Heart right ventricle (tissue), 16 donors: ENCODE measurements around the gene ST3GAL2. TPM values are rescaled to one million over a fixed set of nuclear protein-coding genes. Genes with fewer than 3 reads are reported as not detected.
A peak's percentile ranks its signal among the peaks of the same experiment; 100 is the strongest.
"Not testable (repeated sequence)": the region's sequence is repeated elsewhere in the genome, so short reads cannot be mapped to it uniquely, and the experiment has no call there.

Experiments used
- ATAC-seq, 8 donors: fragments of 200-7000 bp; cut with Tn5 transposase; one replicate each; pipeline ENCODE4 v1.9.1; 2020; ENCODE audit warnings: mild to moderate bottlenecking in 8 of 8, moderate library complexity in 8 of 8, moderate number of reproducible peaks in 1 of 8
- DNase-seq, 2 donors: peaks; one replicate each; pipeline ENCODE4 v3.0.0-alpha.2; 2020
- H3K27ac ChIP-seq, 10 donors: fragments of 200-600 bp; sonication (generic) in 2 of 10; one replicate each; pipeline versions ENCODE4 v1.5.0 to v1.8.0; 2020 to 2022; ENCODE audit warnings: mild to moderate bottlenecking in 3 of 10
- H3K27me3 ChIP-seq, 7 donors: fragments of 200-600 bp; one replicate each; pipeline ENCODE4 v1.8.0; 2021 to 2022; ENCODE audit warnings: mild to moderate bottlenecking in 2 of 7
- H3K36me3 ChIP-seq, 9 donors: fragments of 200-600 bp; sonication (generic) in 1 of 9; one replicate each; pipeline versions ENCODE4 v1.5.0 to v1.8.0; 2020 to 2022; ENCODE audit warnings: mild to moderate bottlenecking in 2 of 9
- H3K4me1 ChIP-seq, 9 donors: fragments of 200-600 bp; sonication (generic) in 1 of 9; one replicate each; pipeline versions ENCODE4 v1.5.0 to v1.8.0; 2020 to 2022; ENCODE audit warnings: mild to moderate bottlenecking in 4 of 9
- H3K4me3 ChIP-seq, 10 donors: fragments of 200-600 bp; sonication (generic) in 2 of 10; one replicate each; pipeline versions ENCODE4 v1.5.0 to v1.8.0; 2020 to 2022; ENCODE audit warnings: mild to moderate bottlenecking in 7 of 10, moderate library complexity in 2 of 10
- H3K9me3 ChIP-seq, 11 donors: fragments of 200-600 bp in 10 of 11; sonication (generic) in 2 of 11; one replicate each; pipeline versions ENCODE4 v1.5.0 to v1.8.0; 2013 to 2022; ENCODE audit warnings: mild to moderate bottlenecking in 2 of 11, control low read depth in 1 of 11, moderate library complexity in 1 of 11
- CTCF ChIP-seq, 9 donors: fragments of 200-600 bp; sonication (generic) in 2 of 9; IDR thresholded peaks; one replicate each; pipeline versions ENCODE4 v1.5.0 to v1.8.0; 2021 to 2022; ENCODE audit warnings: antibody characterized with exemption in 9 of 9, mild to moderate bottlenecking in 5 of 9, moderate library complexity in 1 of 9
- WGBS, 2 donors: extraction: QIAGEN DNeasy Blood & Tissue Kit; methylation state at CpG; one replicate each; pipeline ENCODE4 v1.1.7; 2013; ENCODE audit warnings: inconsistent platforms in 1 of 2; 5-methylcytosine and 5-hydroxymethylcytosine counted together
- intact Hi-C, 10 donors: fragments of 100-400 bp; cut with DNase I; formaldehyde crosslinking; loops; one replicate each; pipeline versions ENCODE4 v1.11.1 to v1.14.2; 2022
- polyA plus RNA-seq, 2 donors: library from polyadenylated mRNA; stranded (reverse); fragments of 200-250 nt; gene quantifications; one replicate each; pipeline ENCODE4 v1.2.3, GENCODE V29; 2013
- total RNA-seq, 10 donors: library from RNA; stranded (reverse); fragmentation: NEBNext Ultra II Directional in 3 of 10; extraction: Animal tissue kit (Norgen Biotek cat#: 25700) in 3 of 10; gene quantifications; one replicate each; pipeline versions ENCODE4 v1.2.1 to v1.2.4, GENCODE V29; 2021 to 2023
- donor health status: Arrhythmogenic right ventricular cardiomyopathy.
- donor health status: ischemic (EF 13 %, LVEDD 7.1; RV severe dilation, severe dysfunction).
- donor health status: healthy with polysubstance abuse.
- donor health status: DM: no; HTN: yes; CAD: no.
- donor health status: DM: no; HTN: no; CAD: no.
- donor health status: ischemic (EF 25% LVEDD 6.9; RV normal size, moderate dysfunction).
- donor health status: ischemic (EF 25% LVEDD 5.7; RV mildly dilated, moderate dysfunction).
- donor health status: healthy.
- donor health status: DM: yes; HTN: yes; CAD: no.
- donor health status: Ischemic cardiomyopathy.
- donor health status: ischemic (EF 35%, LVEDD 5.7; RV mildly dilated, moderate dysfunction).
- donor health status: nonischemic (EF 11% LVEDD 7.7; RV severe dilation, severe dysfunction).
- donor health status: DM: yes; HTN: yes; CAD: no.
- donor health status: PGD.
- donor health status: ischemic (EF 29% LVEDD 5.4; RV normal size, mild dysfunction).
- donor health status: nonischemic (EF 23%, LVEDD 6.1; RV moderate dilation, normal function).

ST3GAL2 gene
- total and polyA plus RNA-seq, 12 donors: 8.0 to 37.1 (median 19.0) TPM

- Histone ChIP-seq H3K36me3 (peaks cover 0 to 20% (median 0%) of the 10 kb centered on the region in 9 donors), H3K27me3 (no peaks in the 10 kb centered on the region), H3K9me3 (no peaks in the 10 kb centered on the region), H3K4me3 (no peak overlapping the region), H3K27ac (peak overlapping the region in 3 of 10 donors; percentile 3 to 39 (median 22)), H3K4me1 (peaks cover 6 to 82% (median 58%) of the 10 kb centered on the region in 9 donors)
- DNase-seq (no peak), ATAC-seq (no peak)
- WGBS, 2 donors: 72 to 77% methylated on average over 7 of the region's 7 CpGs
- intact Hi-C loops: no loop called here
- TF ChIP-seq CTCF (IDR thresholded peaks at IDR 0.05): no peak
Measured at GRCh38 chr16:70417661-70418060, 21.2 kb downstream of the ST3GAL2 start.

GRCh38 chr16:70416748-70417616 lies 21.9 kb downstream of the ST3GAL2 start:
- DNase-seq: no peak
- no peak overlapping the region for H3K4me3 ChIP-seq
- WGBS, 2 donors: 89 to 90% methylated on average over 17 of the region's 17 CpGs
- ATAC-seq: peak in 3 of 8 donors; percentile 5 to 19 (median 9)
- H3K36me3 ChIP-seq: peaks cover 0 to 26% (median 0%) of the 10 kb centered on the region in 9 donors
- H3K9me3 ChIP-seq: no peaks in the 10 kb centered on the region
- intact Hi-C loops: no loop called here
- H3K27ac ChIP-seq: peak overlapping the region in 1 of 10 donors; percentile 22
- H3K4me1 ChIP-seq: peaks cover 6 to 76% (median 51%) of the 10 kb centered on the region in 9 donors
- TF ChIP-seq CTCF (IDR thresholded peaks at IDR 0.05): no peak
- no peaks in the 10 kb centered on the region for H3K27me3 ChIP-seq

- Histone ChIP-seq H3K36me3 (peaks cover 0 to 27% (median 5%) of the 10 kb centered on the region in 9 donors), H3K27ac (peak overlapping the region in 1 of 10 donors; percentile 15), H3K4me1 (peaks cover 0 to 47% (median 27%) of the 10 kb centered on the region in 9 donors)
- H3K4me3 ChIP-seq, DNase-seq, H3K27me3 ChIP-seq, ATAC-seq, H3K9me3 ChIP-seq, intact Hi-C loops: not testable (repeated sequence)
- 96% methylated on average over 5 of the region's 5 CpGs for WGBS, 2 donors
Measured at GRCh38 chr16:70413572-70413971, 25.3 kb downstream of the ST3GAL2 start.

GRCh38 chr16:70412385-70412784 lies 26.5 kb downstream of the ST3GAL2 start:
- TF ChIP-seq CTCF (IDR thresholded peaks at IDR 0.05): no peak

GRCh38 chr16:70410734-70411133 lies 28.2 kb downstream of the ST3GAL2 start:
- Histone ChIP-seq H3K27me3 (no peaks in the 10 kb centered on the region), H3K9me3 (no peaks in the 10 kb centered on the region), H3K27ac (no peak overlapping the region), H3K36me3 (peaks cover 0 to 27% (median 5%) of the 10 kb centered on the region in 9 donors), H3K4me1 (peaks cover 0 to 32% (median 20%) of the 10 kb centered on the region in 9 donors), H3K4me3 (no peak overlapping the region)
- ATAC-seq (no peak), DNase-seq (no peak)
- TF ChIP-seq CTCF (IDR thresholded peaks at IDR 0.05): no peak
- 88 to 93% methylated on average over 6 of the region's 6 CpGs for WGBS, 2 donors
- intact Hi-C loops: no loop called here

More at GRCh38 chr16:70412385-70412784, 26.5 kb downstream of the ST3GAL2 start:
- no peak overlapping the region for H3K4me3 ChIP-seq
- WGBS, 2 donors: 95 to 97% methylated on average over 8 of the region's 8 CpGs
- intact Hi-C loops: no loop called here
- peaks cover 0 to 27% (median 5%) of the 10 kb centered on the region in 9 donors for H3K36me3 ChIP-seq
- DNase-seq (no peak), ATAC-seq (no peak)
- H3K27ac ChIP-seq: no peak overlapping the region
- H3K4me1 ChIP-seq: peaks cover 0 to 48% (median 22%) of the 10 kb centered on the region in 9 donors
- H3K9me3 ChIP-seq: no peaks in the 10 kb centered on the region
- no peaks in the 10 kb centered on the region for H3K27me3 ChIP-seq
